Stimulated activated CD8-positive, alpha-beta memory T cell treated with anti-CD3 and anti-CD28 coated beads, Interleukin-7, amount 100 ng/mL, for 4 hours (primary cell): ENCODE data around the gene JUP.
A peak's percentile ranks its signal among the peaks of the same experiment; 100 is the strongest.
"Not testable (repeated sequence)": the region's sequence is repeated elsewhere in the genome, so short reads cannot be mapped to it uniquely, and the experiment has no call there.

Experiments used
- DNase-seq, 2 donors: peaks; one replicate each; pipeline ENCODE4 v3.0.0-alpha.2; 2020; ENCODE audit warnings: low read depth in 2 of 2

JUP gene

GRCh38 chr17:41786227-41787020 is at the start of gene JUP:
TSS of gene JUP (minus strand) at chr17:41786711. CDS start at chr17:41771854, 14,857 bp downstream.
- DNase-seq: peak; percentile 78 to 79

DNA sequence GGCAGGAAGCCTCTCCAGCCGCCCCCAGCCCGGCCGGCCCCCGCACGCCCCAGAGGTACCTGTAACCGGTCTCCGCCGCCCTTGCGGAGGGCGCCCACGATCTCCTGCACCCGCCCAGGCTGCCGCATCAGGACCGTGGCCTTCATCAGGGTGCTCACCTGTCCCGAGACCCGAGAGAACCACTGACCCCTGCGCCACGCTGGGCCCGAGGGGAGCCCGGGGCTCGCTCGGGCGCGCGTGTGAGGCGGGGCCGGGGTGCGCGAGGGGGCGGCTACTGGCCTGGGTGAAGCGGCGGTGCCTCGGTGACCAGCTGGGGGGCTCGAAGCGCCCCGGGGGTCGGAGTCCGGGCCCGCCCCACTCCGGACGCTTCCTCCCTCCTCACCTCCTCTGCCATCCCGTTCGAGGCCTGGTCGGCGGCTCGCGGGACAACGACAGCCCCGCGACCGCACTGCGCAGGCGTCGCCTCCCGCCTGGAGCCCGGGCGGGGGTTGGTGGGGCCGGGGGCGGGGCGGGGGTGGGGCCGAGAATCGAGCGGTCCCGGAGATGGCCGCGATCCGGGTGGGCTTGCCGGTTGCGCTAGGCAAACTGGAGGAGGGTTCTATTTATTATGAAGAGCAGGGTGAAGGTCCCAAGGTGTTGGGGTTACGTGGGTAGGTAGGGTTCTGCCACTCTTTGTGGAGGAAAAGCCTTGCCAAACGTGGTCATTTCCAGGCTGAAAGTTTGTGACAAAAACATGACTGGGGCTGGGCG is 49.5 kb upstream of the JUP start, which contains the start of gene NT5C3B:
Gene NT5C3B, minus strand, starts transcription at position 433 of the 750 bp plus-strand sequence. Its CDS starts 39 bp downstream, at position 394.
- peak in 1 of 2 donors; percentile 52 for DNase-seq

GRCh38 chr17:41835214-41835799 is 48.8 kb upstream of the JUP start:
- DNase-seq: no peak

DNA sequence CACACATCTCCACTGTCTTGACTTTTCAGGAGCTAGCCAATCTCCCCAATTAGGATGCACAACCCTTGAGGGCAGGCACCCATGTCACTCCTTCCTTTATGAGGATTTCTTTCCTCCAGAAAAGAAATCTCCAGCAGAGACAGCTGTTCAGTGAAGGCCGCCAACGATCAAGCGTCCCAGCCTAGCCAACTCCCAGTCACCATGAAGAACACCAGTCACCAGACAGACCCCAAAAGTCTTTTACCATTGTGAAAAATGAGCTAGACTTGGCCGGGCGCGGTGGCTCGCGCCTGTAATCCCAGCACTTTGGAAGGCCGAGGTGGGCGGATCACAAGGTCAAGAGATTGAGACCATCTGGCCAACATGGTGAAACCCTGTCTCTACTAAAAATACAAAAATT is 43.5 kb upstream of the JUP start:
- DNase-seq: not testable (repeated sequence)

GRCh38 chr17:41825175-41825845 is 38.8 kb upstream of the JUP start:
- DNase-seq: no peak

DNA sequence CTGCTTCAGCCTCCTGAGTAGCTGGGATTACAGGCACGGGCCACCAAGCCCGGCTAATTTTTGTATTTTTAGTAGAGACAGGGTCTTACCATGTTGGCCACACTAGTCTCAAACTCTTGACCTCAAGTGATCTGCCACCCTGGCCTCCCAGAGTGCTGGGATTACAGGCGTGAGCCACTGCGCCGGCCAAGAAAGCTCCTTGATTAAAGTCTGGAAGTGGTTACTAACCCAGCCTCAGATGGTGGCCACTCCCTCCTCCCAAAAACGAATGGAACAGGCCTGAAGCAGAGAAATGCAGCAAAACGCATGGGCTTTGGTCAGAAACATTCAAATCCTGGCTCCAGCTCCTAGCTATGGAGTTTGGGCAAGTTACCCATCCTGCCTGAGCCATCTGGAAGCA is 37.6 kb upstream of the JUP start:
- DNase-seq: no peak

- no peak for DNase-seq
Measured at GRCh38 chr17:41823580-41823979, 37.1 kb upstream of the JUP start.

- DNase-seq: no peak
Measured at GRCh38 chr17:41823141-41823524, 36.6 kb upstream of the JUP start.

DNA sequence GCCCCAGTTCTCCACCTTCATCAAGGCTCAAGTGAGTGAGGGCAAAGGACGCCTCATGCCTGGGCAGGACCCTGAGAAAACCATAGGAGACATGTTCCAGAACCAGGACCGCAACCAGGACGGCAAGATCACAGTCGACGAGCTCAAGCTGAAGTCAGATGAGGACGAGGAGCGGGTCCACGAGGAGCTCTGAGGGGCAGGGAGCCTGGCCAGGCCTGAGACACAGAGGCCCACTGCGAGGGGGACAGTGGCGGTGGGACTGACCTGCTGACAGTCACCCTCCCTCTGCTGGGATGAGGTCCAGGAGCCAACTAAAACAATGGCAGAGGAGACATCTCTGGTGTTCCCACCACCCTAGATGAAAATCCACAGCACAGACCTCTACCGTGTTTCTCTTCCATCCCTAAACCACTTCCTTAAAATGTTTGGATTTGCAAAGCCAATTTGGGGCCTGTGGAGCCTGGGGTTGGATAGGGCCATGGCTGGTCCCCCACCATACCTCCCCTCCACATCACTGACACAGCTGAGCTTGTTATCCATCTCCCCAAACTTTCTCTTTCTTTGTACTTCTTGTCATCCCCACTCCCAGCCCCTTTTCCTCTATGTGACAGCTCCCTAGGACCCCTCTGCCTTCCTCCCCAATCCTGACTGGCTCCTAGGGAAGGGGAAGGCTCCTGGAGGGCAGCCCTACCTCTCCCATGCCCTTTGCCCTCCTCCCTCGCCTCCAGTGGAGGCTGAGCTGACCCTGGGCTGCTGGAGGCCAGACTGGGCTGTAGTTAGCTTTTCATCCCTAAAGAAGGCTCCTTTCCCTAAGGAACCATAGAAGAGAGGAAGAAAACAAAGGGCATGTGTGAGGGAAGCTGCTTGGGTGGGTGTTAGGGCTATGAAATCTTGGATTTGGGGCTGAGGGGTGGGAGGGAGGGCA is 36.0 kb upstream of the JUP start:
- no peak for DNase-seq

DNA sequence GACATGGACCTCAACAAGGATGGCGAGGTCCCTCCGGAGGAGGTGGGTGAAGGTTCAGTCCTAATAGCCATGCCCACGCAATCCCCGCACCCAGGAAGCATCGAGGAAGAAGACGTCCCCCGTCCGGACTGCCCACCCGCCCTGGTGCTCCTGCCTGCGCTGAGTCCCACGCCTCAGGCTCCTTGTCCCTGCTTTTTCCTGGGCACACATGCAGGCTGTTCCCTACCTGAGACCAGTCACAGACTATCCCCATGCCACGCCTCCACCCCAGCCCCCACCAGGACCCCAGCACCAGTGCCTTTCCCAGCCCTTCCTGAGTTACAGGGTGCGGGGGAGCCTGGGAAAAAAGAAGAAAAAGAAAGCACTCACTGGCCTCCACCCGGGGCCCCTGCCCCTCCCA is 35.3 kb upstream of the JUP start:
- DNase-seq: no peak

DNA sequence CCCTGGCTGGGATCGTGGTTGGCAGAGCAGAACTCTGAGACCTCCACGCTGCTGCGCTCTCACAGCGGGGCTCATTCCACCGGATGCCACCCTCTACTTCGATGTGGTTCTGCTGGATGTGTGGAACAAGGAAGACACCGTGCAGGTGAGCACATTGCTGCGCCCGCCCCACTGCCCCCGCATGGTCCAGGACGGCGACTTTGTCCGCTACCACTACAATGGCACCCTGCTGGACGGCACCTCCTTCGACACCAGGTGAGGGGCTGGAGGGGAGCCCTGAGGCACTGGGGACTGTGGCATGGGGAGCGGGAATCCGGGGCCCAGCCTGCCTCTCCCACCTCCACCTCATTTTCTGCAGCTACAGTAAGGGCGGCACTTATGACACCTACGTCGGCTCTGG is 31.5 kb upstream of the JUP start:
- DNase-seq: no peak

GRCh38 chr17:41816637-41817320 is 30.3 kb upstream of the JUP start:
- DNase-seq: no peak

GRCh38 chr17:41814195-41814594 is 27.7 kb upstream of the JUP start:
- DNase-seq: no peak

- no peak for DNase-seq
Measured at GRCh38 chr17:41813699-41814124, 27.2 kb upstream of the JUP start.

DNA sequence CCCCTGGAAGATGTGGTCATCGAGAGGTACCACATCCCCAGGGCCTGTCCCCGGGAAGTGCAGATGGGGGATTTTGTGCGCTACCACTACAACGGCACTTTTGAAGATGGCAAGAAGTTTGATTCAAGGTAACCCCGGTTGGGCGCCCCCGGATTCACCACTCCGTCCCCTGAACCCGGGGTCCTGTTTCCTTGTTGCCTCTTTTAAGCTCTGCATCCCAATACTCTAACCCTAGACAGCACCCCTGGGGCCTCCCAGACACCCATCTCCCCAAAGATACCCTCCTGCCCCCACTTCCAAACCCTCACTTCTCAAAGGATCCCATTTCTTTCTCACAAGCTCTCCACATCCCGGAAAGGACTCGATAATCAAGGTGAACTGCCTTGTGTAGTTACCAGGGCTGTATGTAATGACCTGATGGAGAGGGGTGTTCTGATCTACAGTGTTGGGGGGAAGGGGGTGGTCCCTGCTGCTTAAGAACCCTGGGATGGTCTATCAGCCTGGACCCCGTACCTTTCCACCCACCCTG is 26.7 kb upstream of the JUP start:
- no peak for DNase-seq

DNA sequence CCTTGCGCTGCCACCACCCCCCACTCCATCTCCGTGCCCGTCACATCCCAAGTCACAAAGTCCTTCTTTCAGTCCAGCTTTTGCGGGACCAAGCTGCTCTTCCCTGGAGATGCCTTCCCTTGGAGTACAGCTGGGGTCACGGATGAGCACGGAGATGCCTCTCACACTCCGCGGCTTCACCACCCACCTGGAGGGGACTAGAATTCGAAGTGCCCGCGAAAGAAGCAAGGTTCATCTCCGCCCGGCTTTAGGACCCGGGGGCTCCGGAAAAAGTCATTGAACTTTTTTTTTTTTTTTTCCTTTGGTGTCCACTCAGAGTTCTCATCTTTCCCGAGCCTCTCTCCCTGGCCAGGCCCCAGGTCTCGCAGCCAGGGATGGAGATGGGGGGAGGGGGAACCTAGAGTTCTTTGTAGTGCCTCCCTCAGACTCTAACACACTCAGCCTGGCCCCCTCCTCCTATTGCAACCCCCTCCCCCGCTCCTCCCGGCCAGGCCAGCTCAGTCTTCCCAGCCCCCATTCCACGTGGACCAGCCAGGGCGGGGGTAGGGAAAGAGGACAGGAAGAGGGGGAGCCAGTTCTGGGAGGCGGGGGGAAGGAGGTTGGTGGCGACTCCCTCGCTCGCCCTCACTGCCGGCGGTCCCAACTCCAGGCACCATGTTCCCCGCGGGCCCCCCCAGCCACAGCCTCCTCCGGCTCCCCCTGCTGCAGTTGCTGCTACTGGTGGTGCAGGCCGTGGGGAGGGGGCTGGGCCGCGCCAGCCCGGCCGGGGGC is 26.1 kb upstream of the JUP start, which contains the start of gene FKBP10:
Gene FKBP10, plus strand, starts transcription at position 624 of the 771 bp plus-strand sequence. Its CDS starts 31 bp downstream, at position 655.
- peak in 1 of 2 donors; percentile 28 for DNase-seq

GRCh38 chr17:41811549-41812380 is 25.3 kb upstream of the JUP start, which contains the start of gene P3H4:
TSS of gene P3H4 (minus strand) at chr17:41811949. CDS start at chr17:41811915, 34 bp downstream.
- peak; percentile 30 to 68 for DNase-seq
